BJ (cell line): ENCODE measurements around the gene SLC13A3. TPM values are rescaled to one million over a fixed set of nuclear protein-coding genes. Genes with fewer than 3 reads are reported as not detected.

ENCODE experiments used
- CTCF ChIA-PET: fragments of 350-600 bp; formaldehyde crosslinking; extraction: SDS; loops from one replicate; lab custom pipeline; 2021; ENCODE audit warnings: antibody characterized with exemption, inconsistent platforms; lab: Yijun Ruan, JAX
- POLR2A ChIA-PET: fragments of 300-600 bp; sonication (Branson Sonifier 250); formaldehyde crosslinking; extraction: SDS; loops from one replicate; lab custom pipeline; 2021; ENCODE audit warnings: antibody characterized with exemption; lab: Charles Lee
- DNase-seq: peaks from one replicate; pipeline ENCODE4 v3.0.0-alpha.2; 2011; ENCODE audit warnings: low read depth
- H3K27me3 ChIP-seq: 2 replicates; pipeline ENCODE4 v1.6.0; 2011; ENCODE audit warnings: low read length; ENCODE audit not compliant: control insufficient read depth, insufficient read depth
- H3K36me3 ChIP-seq: 2 replicates; pipeline ENCODE4 v1.5.1; 2011; ENCODE audit warnings: low read length; ENCODE audit not compliant: control insufficient read depth, insufficient read depth
- H3K4me3 ChIP-seq: 2 replicates; pipeline ENCODE4 v1.5.1; 2011; ENCODE audit warnings: low read depth, mild to moderate bottlenecking, control low read depth, low read length
- CTCF ChIP-seq: IDR thresholded peaks from 2 replicates; pipeline ENCODE4 v1.5.1; 2011; ENCODE audit warnings: low read depth, mild to moderate bottlenecking, control low read depth, inconsistent platforms, low read length, moderate library complexity; ENCODE audit not compliant: insufficient read depth
- polyA plus RNA-seq: library from polyadenylated mRNA; depleted of rRNA; stranded (reverse); fragments of >200 nt; gene quantifications from 2 replicates; pipeline ENCODE4 v1.2.3, GENCODE V29; 2011

SLC13A3 gene
- polyA plus RNA-seq, 1 experiment, result 3.5 TPM

DNA sequence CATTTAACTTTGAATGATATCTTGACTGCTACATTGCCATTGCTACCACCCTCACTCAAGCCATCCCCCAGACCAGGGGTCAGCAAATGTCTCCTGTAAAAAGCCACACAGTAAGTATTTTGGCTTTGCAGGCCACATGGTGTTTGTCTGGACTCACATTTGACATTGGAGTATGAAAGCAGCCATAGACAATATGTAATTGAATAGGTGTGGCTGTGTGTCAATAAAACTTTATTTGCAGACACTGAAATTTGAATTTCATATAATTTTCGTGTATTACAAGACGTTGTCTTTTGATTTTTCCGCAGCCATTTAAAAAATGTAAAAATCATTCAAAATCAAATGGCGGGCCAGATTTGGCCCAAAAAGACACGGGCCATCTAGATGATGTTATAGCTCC, 64.5 kb downstream of the SLC13A3 start:
- H3K27me3 ChIP-seq, result no peaks in the 10 kb centered on the region
- ChIA-PET POLR2A (no interaction called here), CTCF (interaction anchor here (1.7 kb wide), 1 partner anchor 10 kb away, joined by 3 read pairs; no protein-coding TSS in a partner anchor)
- no peak for TF ChIP-seq CTCF
- H3K4me3 ChIP-seq, result no peak overlapping the region
- H3K36me3 ChIP-seq, result no peaks in the 10 kb centered on the region
- no peak for DNase-seq

- Histone ChIP-seq H3K36me3 (no peaks in the 10 kb centered on the region), H3K4me3 (no peak overlapping the region), H3K27me3 (no peaks in the 10 kb centered on the region)
- ChIA-PET CTCF (no interaction called here), POLR2A (no interaction called here)
- DNase-seq, result no peak
- TF ChIP-seq CTCF, result no peak
Observed at GRCh38 chr20:46584508-46584907, 66.8 kb downstream of the SLC13A3 start.

DNA sequence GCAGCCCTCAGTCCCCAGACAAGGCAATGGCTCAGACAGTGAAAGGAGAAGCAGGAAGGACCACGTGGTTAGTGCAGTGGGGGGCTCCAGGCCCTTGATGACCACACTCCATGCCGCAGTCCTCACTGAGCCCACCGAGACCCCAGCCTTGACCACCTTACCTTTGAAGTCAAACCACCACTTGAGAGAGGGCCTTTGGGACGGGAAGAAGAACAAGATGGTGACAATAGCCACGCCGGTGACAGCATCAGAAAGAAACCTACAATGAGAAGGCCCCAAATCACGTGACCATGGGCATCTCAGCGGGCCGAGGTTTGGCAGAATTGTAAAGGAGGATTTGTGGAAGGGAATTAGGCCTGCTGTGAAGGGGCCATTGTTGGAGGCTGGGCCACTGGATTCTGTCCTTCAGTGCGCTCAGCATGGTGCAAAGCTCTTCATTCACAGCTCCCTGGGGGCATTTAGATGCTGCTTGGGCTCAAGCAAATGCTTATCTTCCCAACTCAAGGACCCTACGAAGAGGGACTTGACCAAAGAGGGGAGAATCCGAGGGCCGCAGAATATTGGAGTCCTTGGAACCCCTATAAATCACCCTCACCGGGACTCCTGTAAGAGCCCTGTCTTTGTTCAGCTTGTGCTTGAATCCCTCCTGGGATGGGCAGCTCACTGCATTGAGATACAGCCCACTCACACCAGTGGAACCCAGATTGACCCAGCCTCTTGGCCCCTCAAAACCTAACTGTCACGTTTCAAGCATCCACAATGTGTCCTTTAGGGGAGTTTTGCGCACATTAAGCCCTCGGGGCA, 67.6 kb downstream of the SLC13A3 start:
- no peak for TF ChIP-seq CTCF
- no peaks in the 10 kb centered on the region for H3K36me3 ChIP-seq
- no peak for DNase-seq
- no peak overlapping the region for H3K4me3 ChIP-seq
- CTCF ChIA-PET, result no interaction called here
- POLR2A ChIA-PET, result no interaction called here
- H3K27me3 ChIP-seq, result no peaks in the 10 kb centered on the region

DNA sequence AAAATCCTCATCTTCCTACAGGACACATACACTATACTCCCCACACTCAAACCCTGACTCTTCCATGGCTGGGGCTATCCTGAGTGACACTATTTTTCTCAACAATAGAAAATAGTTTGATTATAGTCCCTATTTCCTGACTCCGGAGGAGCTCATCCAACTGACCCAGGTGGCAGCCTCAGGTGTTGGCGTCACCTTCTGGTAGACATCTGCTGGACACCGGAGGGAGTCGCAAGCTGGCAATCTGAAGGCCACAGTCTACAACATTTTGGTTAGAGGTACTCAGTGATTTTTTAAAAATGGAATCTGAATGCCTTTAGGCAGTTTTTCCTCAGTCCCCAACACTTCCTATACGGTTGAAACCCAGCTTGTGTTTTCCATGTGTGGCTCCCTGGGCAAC, 68.6 kb downstream of the SLC13A3 start:
- no peaks in the 10 kb centered on the region for H3K36me3 ChIP-seq
- H3K27me3 ChIP-seq, result no peaks in the 10 kb centered on the region
- no peak for TF ChIP-seq CTCF
- ChIA-PET POLR2A (no interaction called here), CTCF (no interaction called here)
- DNase-seq, result no peak
- no peak overlapping the region for H3K4me3 ChIP-seq

DNA sequence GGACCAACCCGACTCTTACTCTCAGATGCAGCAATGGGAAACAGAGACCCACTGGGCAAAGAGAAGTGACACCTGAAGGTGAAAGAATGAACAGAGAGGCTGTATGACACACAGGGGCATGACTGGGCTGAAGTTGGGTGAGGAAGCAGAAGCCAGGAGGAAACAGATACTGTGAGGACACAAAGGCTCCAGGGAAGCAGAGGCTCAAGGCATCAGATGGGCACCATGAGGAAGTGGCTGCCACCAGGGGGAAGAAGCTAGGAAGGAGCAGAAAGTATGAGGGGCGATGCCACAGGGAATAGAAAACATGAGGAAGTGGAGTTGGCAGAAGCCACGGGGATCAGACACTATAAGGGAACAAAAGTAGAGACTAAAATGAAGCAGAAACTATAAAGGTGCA, 69.9 kb downstream of the SLC13A3 start:
- no peak for DNase-seq
- TF ChIP-seq CTCF, result no peak
- Histone ChIP-seq H3K4me3 (no peak overlapping the region), H3K27me3 (no peaks in the 10 kb centered on the region), H3K36me3 (no peaks in the 10 kb centered on the region)
- POLR2A ChIA-PET, result no interaction called here
- CTCF ChIA-PET, result no interaction called here
